ENCODE data around the gene ENHO. TPM values are rescaled to one million over a fixed set of nuclear protein-coding genes. Genes with fewer than 3 reads are reported as not detected.

Gene ENHO
- total and polyA plus RNA-seq, 7 donors: 0.20 to 1.2 (median 0.37) TPM; not detected in 1

- peaks cover 53% of the 10 kb centered on the region for H3K4me1 ChIP-seq
- TF ChIP-seq, protein P1, sequence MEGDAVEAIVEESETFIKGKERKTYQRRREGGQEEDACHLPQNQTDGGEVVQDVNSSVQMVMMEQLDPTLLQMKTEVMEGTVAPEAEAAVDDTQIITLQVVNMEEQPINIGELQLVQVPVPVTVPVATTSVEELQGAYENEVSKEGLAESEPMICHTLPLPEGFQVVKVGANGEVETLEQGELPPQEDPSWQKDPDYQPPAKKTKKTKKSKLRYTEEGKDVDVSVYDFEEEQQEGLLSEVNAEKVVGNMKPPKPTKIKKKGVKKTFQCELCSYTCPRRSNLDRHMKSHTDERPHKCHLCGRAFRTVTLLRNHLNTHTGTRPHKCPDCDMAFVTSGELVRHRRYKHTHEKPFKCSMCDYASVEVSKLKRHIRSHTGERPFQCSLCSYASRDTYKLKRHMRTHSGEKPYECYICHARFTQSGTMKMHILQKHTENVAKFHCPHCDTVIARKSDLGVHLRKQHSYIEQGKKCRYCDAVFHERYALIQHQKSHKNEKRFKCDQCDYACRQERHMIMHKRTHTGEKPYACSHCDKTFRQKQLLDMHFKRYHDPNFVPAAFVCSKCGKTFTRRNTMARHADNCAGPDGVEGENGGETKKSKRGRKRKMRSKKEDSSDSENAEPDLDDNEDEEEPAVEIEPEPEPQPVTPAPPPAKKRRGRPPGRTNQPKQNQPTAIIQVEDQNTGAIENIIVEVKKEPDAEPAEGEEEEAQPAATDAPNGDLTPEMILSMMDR (IDR thresholded peaks at IDR 0.05): no peak
- H3K9me3 ChIP-seq: no peaks in the 10 kb centered on the region
- WGBS, 3 donors: 55 to 77% (median 67%) methylated on average over 21 of the region's 21 CpGs
- H3K27ac ChIP-seq: peak overlapping the region; percentile 96
- H3K4me3 ChIP-seq: peak overlapping the region; percentile 50
- ATAC-seq (no peak), DNase-seq (peak in 1 of 2 donors; percentile 49)
- intact Hi-C loops (cut with DNase I): no loop called here
- H3K27me3 ChIP-seq (ENCODE audit: insufficient read depth in 3 of 3, low read length in 2 of 3): no peaks in the 10 kb centered on the region
- H3K36me3 ChIP-seq (ENCODE audit: insufficient read depth in 1 of 2, low read depth in 1 of 2): peaks cover 0 to 32% of the 10 kb centered on the region in 2 donors
Measured at GRCh38 chr9:34560599-34561214, 37.9 kb upstream of the ENHO start.

DNA sequence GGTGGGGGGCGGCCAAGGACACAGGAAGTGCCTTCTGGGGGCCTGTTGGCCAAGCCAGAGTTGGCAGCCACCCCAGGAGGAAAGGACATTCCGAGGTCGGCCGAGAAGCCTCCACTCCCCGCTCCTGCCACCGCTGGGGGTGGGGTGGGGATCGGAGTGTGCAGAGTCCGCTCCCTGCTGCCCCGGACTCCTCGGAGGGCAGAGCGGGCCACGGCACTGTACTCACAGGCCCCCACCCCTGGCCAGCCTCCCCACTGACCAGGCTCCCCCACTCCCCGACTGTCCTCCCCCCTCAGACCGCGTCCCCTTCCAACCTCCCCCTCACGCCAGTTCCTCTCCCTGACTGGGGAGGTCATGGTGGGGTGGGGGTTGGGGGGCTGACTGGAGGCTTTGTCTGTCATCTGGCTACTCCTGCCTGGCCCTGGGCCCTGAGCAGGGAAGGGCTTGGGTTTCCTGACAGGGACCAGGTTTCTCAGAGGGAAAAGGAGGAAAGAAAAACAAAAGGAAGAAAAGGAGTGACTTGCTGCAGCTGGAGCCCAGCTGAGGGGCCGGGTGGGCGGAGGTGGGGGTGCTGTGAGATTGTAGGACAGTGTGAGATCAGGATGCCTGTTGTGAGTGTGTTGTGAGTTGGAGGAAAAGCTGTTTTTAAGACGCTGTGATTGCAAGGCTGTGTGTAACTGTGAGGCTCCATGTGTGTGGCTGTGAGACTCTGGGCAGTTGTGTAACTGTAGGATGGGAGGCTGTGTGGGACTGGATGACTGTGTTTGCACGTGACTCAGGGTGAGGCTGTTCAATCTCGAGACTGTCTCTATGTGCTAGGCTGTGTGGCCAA is 37.0 kb upstream of the ENHO start:
- peaks cover 61% of the 10 kb centered on the region for H3K4me1 ChIP-seq
- intact Hi-C loops (cut with DNase I): no loop called here
- peak overlapping the region; percentile 96 for H3K27ac ChIP-seq
- ATAC-seq (peak; percentile 65 to 75 (median 69)), DNase-seq (peak; percentile 76 to 91)
- TF ChIP-seq, protein P1 (IDR thresholded peaks at IDR 0.05): no peak
- H3K9me3 ChIP-seq: no peaks in the 10 kb centered on the region
- no peaks in the 10 kb centered on the region for H3K27me3 ChIP-seq (ENCODE audit: insufficient read depth in 3 of 3, low read length in 2 of 3)
- H3K36me3 ChIP-seq (ENCODE audit: insufficient read depth in 1 of 2, low read depth in 1 of 2): peaks cover 0 to 26% of the 10 kb centered on the region in 2 donors
- peak overlapping the region; percentile 50 for H3K4me3 ChIP-seq
- WGBS, 3 donors: 4 to 11% (median 10%) methylated on average over 17 to 21 of the region's 21 CpGs

DNA sequence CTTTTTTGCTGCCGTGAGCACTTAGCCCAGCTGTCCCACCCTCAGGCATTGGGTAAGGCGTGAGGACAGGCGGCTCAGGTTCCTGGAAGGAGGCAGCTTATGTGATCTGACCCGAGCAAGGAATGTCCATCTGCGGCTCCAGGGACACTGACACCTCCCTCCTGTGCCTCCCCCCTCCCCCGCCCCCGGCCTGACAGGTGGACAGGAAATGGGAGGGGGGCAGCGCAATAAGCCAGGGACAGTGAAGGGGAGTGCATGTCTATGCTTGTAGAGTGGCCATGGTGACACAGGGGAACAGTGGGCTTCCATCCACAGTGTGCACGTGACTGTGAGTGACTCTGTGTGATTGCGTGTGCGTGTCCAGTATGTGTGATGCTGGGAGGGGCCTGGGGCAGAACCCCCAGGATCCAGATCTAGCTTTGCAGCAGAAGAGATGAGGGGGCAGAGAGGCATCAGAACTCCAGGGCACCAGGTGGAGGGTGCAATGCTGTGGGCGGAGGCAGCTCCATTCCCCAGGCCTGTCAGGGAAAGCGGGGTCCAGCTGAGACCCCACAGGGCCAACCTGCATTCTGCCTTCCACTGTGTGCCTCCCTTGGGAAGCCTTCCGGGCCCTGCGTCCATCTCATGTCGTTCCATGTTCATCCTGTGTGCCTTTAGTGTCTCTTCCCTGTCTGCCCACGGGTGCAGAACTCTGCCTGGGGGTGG is 36.3 kb upstream of the ENHO start:
- H3K27ac ChIP-seq: peak overlapping the region; percentile 96
- intact Hi-C loops (cut with DNase I): no loop called here
- WGBS, 3 donors: 12 to 14% (median 14%) methylated on average over 15 to 17 of the region's 17 CpGs
- peak; percentile 82 to 84 (median 83) for ATAC-seq
- no peaks in the 10 kb centered on the region for H3K27me3 ChIP-seq (ENCODE audit: insufficient read depth in 3 of 3, low read length in 2 of 3)
- peak; percentile 77 to 92 for DNase-seq
- peak overlapping the region; percentile 50 for H3K4me3 ChIP-seq
- no peaks in the 10 kb centered on the region for H3K9me3 ChIP-seq
- TF ChIP-seq, protein P1 (IDR thresholded peaks at IDR 0.05): no peak
- peaks cover 63% of the 10 kb centered on the region for H3K4me1 ChIP-seq
- peaks cover 0 to 19% of the 10 kb centered on the region in 2 donors for H3K36me3 ChIP-seq (ENCODE audit: insufficient read depth in 1 of 2, low read depth in 1 of 2)

- H3K9me3 ChIP-seq: no peaks in the 10 kb centered on the region
- H3K27ac ChIP-seq: peak overlapping the region; percentile 96
- no peaks in the 10 kb centered on the region for H3K27me3 ChIP-seq (ENCODE audit: insufficient read depth in 3 of 3, low read length in 2 of 3)
- no peak overlapping the region for H3K4me3 ChIP-seq
- H3K4me1 ChIP-seq: peaks cover 63% of the 10 kb centered on the region
- DNase-seq (no peak), ATAC-seq (no peak)
- H3K36me3 ChIP-seq (ENCODE audit: insufficient read depth in 1 of 2, low read depth in 1 of 2): peaks cover 0 to 13% of the 10 kb centered on the region in 2 donors
- WGBS, 3 donors: 60 to 82% (median 66%) methylated on average over 9 of the region's 9 CpGs
- intact Hi-C loops (cut with DNase I): no loop called here
- TF ChIP-seq, protein P1 (IDR thresholded peaks at IDR 0.05): no peak
Measured at GRCh38 chr9:34558364-34558763, 35.6 kb upstream of the ENHO start.
